A549 treated with dexamethasone at 1 μM for 4 hours (cell line): ENCODE data around the gene MDK. TPM values are rescaled to one million over a fixed set of nuclear protein-coding genes. Genes with fewer than 3 reads are reported as not detected.

Source experiments
- total RNA-seq: library from RNA; stranded (reverse); fragments of 200-300 nt; extraction: Qiagen RNA extraction; gene quantifications from 5 replicates; pipeline ENCODE4 v1.2.3, GENCODE V29; 2022

Gene MDK, protein sequence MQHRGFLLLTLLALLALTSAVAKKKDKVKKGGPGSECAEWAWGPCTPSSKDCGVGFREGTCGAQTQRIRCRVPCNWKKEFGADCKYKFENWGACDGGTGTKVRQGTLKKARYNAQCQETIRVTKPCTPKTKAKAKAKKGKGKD
- total RNA-seq: 14.5 to 20.6 TPM (median 20.0 TPM) in 5 replicates

GRCh38 chr11:46381048-46381818 lies at the start of gene MDK:
TSS of gene MDK (plus strand) at chr11:46381669. CDS start at chr11:46382058, 389 bp downstream.

GRCh38 chr11:46346886-46347636 lies 34.4 kb upstream of the MDK start, which contains the start of gene DGKZ:
TSS of gene DGKZ (plus strand) at chr11:46347463. CDS start at chr11:46347660, 197 bp downstream.

DNA sequence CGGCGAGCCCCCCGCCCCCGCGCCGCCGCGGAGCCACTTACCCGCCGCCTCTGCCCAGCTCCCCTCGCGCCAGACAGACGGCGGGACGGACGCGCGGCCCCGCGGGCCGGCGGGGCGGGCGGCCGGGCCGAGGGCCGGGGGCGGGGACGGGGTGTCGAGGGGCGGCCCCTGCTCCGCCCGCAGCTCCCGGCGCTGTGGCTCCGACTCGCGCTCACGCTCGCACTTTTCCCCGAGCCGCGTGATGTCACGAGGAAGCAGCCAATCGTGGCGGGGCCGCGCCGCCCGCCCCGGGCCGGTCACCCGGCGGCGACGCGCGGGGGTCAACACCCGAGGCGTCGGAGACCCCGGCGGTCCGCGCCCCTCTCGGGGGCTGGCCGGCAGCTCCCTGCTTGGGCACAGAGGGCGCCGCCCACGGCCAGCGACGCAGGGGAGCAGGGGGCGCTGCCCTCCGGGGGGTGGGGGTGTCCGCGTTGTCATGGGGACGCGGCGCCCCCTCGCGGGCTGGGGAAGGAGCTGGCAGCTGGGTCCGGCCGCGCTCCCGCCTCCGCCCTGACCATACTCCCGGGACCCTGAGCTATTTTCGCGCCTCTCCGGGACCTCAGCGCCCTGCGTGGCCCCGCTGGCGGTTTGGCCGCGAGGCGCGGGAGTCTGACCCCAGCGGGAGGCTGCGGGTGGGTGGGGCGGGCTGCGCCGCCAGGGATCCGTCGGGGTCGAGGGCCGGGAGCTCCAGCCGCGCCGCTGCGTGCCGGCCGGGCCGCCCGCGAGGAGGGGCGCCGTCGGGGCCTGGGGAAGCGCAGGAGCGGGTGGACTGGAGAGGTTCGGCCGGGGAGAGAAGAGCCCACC lies 10.3 kb downstream of the MDK start, which contains the start of gene CHRM4:
Gene CHRM4, minus strand, starts transcription at position 199 of the 843 bp plus-strand sequence. CDS start 5,219 bp downstream, outside the sequence.

Other genes starting within 250 kb of the MDK start
- 3.3 to 5.9 TPM (median 5.1 TPM) in 5 replicates for gene CREB3L1, start 104.0 kb upstream of the MDK start, total RNA-seq
- gene DGKZ, start 34.2 kb upstream of the MDK start, total RNA-seq: 31.7 to 56.4 TPM (median 53.6 TPM) in 5 replicates
- 0.48 to 0.80 TPM (median 0.63 TPM) in 5 replicates for gene CHRM4, start 10.1 kb downstream of the MDK start, total RNA-seq
- 13.3 to 20.4 TPM (median 19.2 TPM) in 5 replicates for gene AMBRA1, start 212.4 kb downstream of the MDK start, total RNA-seq
- gene HARBI1, start 235.6 kb downstream of the MDK start, total RNA-seq: 4.7 to 6.2 TPM (median 5.5 TPM) in 5 replicates
- 45.7 to 53.8 TPM (median 49.5 TPM) in 5 replicates for gene ATG13, start 235.9 kb downstream of the MDK start, total RNA-seq